G401 (cell line): Measurements from ENCODE around the gene C11orf68. TPM values are rescaled to one million over a fixed set of nuclear protein-coding genes. Genes with fewer than 3 reads are reported as not detected.
A peak's percentile ranks its signal among the peaks of the same experiment; 100 is the strongest.
"Not testable (repeated sequence)": the region's sequence is repeated elsewhere in the genome, so short reads cannot be mapped to it uniquely, and the experiment has no call there.

Experiments used
- DNase-seq: peaks from one replicate; pipeline ENCODE4 v3.0.0-alpha.2; 2015; ENCODE audit warnings: low spot score
- in situ Hi-C: cut with HindIII; loops from 2 replicates; pipeline ENCODE4 v1.10.0; 2016; ENCODE audit warnings: low sequenced_read_pairs, mixed read lengths
- total RNA-seq: library from RNA; depleted of rRNA; stranded (reverse); fragments of >200 nt; shearing (Covaris generic); gene quantifications from 2 replicates; pipeline ENCODE4 v1.2.3, GENCODE V29; 2014; rRNA removed

The C11orf68 gene
- 14.2 and 17.2 TPM in 2 replicates for total RNA-seq

DNA sequence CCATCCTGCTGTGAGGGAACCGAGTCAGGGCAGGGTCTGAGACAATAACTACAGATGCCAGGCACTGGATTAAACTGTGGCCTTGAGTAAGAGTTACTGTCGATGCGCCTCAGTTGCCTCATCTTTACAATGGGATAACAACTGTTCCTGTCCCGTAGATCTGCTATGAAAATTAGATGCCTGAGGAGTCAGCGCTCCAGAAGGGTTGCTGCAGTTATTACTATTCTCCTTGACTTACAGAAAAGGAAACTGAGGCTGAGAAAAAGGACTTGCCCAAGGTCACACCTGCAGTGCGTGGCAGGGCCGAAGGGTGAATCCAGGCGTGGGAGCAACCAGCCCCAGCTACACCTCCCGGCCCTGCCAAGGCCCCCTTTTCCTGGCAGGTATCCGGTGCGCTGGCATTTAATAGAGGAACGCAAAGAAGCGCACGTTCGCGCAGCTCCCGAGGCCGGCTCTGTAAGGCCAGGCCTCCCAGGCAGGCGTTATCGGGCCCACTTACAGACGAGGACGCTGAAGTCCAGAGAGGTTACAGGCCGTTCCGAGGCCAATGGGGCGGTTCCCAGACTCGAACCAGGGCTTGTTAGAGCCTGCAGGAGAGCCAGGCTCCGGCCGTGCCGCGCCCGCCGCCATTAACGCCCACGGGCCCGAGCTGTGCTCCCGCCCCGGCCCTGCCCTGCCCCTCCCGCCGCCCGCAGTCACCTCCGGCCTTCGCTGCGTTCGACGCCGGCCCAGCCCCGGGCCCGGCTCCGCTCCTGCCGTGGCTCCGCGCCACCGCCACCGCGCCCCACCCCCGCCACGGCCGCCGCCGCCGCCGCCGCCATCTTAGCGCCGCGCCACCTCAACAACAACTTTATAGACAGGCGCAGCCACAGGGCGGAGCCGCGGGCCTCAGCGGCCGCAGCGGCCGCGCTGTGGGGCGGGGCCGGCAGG lies at the start of gene C11orf68:
C11orf68 (minus strand) TSS at position 852 of the 930 bp plus-strand sequence; CDS start at position 821, 31 bp downstream.
- in situ Hi-C loops = no loop called here
- DNase-seq = peak; percentile 36

DNA sequence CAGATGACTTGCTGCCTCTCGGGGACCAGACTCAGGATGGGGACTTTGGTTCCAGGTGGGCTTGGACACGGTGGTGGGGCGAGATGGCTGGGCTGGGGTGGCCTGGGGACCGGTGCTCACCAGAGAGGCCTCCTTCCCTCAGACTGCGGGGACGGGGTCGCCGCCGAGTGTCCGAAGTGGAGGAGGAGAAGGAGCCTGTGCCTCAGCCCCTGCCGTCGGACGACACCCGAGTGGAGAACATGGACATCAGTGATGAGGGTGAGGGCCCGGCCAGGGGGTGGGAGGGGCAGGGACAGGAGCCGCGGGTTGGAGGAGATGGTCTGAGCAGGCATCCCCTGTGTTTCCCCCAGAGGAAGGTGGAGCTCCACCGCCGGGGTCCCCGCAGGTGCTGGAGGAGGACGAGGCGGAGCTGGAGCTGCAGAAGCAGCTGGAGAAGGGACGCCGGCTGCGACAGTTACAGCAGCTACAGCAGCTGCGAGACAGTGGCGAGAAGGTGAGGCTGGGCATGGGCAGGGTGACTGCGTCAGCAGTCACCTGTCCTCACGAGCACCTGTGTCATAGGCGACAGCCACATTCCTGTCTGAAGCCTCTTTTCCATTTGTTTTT lies 48.6 kb upstream of the C11orf68 start:
- in situ Hi-C loops = no loop called here
- DNase-seq = no peak

DNA sequence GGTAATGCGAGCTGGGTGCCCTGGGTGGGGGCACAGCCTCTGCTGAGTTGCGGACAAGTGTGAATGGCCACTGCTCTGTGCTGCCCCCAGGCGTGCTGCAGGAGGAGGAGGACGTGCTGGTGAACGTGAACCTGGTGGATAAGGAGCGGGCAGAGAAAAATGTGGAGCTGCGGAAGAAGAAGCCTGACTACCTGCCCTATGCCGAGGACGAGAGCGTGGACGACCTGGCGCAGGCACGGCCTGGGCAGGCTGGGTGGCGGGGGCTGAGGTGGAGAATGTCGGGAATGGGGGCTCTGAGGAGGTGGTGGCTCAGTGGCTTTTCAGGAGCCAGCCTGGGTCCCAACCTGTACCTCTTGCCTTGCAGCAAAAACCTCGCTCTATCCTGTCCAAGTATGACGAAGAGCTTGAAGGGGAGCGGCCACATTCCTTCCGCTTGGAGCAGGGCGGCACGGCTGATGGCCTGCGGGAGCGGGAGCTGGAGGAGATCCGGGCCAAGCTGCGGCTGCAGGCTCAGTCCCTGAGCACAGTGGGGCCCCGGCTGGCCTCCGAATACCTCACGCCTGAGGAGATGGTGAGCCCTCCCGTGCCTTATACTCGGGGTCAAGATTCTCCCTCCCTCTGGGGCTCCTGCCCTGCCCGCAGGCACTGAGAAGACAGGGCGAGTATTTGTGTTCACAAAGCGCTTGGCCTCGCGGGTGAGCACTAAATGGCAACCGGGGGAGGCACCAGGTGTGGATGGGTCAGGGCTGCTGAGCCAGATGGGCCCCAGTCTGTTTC lies 47.3 kb upstream of the C11orf68 start:
- in situ Hi-C loops = no loop called here
- no peak for DNase-seq

DNA sequence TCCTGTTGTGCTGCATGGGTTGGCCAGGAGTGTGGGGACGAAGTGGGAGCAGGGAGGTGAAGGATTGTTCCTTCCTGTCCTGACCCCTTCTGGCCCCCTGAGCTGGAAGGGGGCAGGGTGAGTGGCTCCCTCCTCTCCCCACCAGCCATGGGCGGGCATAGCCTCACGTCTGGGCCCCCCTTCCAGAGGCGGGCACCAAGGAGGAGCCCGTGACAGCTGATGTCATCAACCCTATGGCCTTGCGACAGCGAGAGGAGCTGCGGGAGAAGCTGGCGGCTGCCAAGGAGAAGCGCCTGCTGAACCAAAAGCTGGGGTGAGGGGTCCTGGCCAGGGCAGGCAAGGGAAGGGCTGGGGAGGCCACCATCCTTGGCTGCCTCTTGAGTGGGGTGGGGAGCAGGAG lies 46.0 kb upstream of the C11orf68 start:
- in situ Hi-C loops = no loop called here
- no peak for DNase-seq

DNA sequence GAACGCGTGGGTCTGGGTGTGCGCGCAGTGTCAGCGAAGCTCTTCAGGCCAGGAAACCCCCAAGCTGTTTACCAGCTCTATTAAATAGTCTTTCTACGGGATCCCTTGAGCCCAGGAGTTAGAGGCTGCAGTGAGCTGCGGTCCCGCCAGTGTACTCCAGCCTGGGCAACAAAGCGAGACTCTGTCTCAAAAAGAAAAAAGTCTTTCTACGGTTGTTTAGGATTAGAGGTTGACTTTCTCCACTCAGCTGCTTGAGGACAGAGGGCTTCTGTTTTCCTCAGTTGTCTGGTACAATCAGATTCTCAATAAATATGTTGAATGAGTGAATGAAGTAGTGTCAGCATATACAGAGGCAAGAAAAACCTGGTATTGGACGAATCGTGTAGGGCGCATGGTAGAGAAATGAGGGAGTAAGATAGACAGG lies 43.3 kb upstream of the C11orf68 start:
- in situ Hi-C loops = no loop called here
- no peak for DNase-seq

DNA sequence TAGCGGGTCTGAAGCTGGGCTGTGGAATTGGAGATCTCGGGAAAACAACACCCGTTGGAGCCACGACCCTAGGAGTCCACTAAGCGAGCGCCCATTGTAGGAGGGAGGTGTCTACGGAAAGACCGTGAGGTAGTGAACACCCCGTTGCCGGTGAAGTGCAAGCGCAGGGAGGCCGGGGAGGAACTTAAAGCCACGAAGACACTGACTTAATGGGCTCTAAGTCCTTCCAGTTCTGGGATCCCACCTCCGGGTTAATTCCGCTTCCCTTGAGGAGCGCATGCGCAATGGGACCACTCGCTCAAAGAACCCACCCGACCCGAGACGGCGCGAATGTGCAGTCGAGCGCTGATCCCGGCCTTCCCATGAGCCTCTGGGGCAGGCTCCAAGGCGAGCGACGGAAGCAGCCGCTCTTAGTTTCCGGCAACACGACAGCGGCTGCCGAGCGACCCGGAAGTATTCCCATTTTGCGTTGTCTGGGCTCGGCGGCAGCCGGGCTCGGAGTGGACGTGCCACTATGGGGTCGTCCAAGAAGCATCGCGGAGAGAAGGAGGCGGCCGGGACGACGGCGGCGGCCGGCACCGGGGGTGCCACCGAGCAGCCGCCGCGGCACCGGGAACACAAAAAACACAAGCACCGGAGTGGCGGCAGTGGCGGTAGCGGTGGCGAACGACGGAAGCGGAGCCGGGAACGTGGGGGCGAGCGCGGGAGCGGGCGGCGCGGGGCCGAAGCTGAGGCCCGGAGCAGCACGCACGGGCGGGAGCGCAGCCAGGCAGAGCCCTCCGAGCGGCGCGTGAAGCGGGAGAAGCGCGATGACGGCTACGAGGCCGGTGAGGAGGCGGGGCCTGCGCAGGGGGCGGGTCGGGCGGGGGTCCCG lies 42.6 kb upstream of the C11orf68 start, which contains the start of gene SART1:
SART1 (plus strand) TSS at position 468 of the 874 bp plus-strand sequence; CDS start at position 515, 47 bp downstream.
- in situ Hi-C loops = no loop called here

DNA sequence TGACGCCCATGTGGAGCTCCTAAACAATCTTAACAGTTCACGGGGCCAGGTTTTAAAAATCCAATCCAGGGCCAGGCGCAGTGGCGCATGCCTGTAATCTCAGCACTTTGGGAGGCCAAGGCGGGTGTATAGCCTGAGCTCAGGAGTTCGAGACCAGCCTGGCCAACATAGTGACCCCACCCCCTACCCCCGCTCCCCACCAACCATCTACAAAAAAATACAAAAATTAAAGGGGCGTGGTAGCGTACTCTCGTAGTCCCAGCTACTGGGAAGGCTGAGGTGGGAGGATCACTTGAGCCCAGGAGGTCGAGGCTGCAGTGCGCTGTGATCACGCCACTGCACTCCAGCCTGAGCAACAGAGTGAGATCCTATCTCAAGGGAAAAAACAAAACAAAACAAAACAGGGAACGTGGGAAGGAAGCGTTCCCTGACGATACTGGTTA lies 42.0 kb upstream of the C11orf68 start:
- in situ Hi-C loops = no loop called here
- DNase-seq = no peak

More for the DNA sequence above, 42.6 kb upstream of the C11orf68 start, which contains the start of gene SART1:
- peak; percentile 98 for DNase-seq

DNA sequence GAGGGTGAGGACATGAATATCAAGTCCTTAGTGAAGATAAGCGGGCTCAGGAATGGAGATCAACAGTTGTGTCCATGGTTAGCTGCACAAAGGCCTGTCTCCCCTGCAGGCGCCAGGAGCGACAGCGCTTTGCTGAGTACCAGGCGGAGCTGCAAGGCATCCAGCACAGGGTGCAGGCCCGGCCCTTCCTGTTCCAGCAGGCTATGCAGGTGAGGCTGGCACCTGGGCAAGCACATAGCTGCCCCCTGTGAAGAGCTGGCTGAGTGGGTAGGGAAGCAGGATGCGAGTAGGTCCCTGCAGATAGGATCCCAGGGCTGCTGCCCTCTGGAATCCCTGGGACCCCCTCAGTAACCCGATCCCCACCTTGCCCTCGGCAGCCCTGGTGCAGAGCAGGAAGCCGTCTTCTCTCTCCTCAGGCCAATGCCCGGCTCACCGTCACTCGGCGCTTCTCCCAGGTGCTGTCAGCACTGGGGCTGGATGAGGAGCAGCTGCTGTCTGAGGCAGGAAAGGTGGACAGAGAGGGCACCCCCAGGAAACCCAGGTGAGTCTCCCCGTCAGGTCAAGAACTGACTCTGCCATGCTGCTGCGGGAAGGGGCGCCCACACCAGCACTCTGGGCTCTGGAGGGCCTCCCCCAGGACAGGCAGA lies 40.0 kb upstream of the C11orf68 start:
- in situ Hi-C loops = no loop called here
- no peak for DNase-seq

DNA sequence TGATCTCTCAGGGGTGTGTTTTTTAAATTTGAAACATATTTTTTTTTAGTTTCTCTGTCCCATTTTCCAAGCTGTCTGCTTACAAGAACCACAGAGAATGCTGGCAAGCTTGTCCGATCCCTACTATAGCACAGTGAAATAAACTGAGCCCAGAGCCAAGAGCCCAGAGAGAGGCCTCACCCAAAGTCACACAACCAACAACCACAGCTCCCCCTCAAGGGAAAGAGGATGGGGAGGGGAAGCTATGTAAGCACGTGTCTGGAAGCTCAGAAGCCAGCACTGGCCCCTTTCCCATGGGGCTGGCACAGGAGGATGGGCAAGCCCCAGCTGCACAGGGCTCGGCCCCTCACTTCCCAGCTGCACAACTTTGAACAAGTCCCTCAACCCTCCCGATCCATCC lies 39.4 kb upstream of the C11orf68 start:
- no peak for DNase-seq
- in situ Hi-C loops = no loop called here

DNA sequence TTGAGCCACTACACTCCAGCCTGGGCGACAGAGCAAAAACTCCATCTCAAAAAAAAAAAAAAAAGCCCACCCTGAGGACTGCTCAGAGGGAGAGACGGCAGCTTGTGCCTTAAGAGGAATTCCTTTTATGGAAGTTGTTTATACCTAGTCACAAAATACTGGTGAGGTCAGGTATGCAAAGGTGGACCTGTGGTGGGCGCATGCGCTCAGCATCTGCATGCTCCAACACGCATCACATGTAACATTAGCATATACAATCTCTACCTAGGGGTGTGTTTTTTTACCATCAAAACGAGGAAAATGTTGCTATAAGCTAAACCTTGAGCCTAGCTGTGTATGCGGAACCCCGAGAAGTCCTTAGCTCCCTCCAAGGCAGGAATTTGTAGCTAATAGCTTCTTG lies 35.9 kb upstream of the C11orf68 start:
- DNase-seq = no peak
- in situ Hi-C loops = no loop called here

DNA sequence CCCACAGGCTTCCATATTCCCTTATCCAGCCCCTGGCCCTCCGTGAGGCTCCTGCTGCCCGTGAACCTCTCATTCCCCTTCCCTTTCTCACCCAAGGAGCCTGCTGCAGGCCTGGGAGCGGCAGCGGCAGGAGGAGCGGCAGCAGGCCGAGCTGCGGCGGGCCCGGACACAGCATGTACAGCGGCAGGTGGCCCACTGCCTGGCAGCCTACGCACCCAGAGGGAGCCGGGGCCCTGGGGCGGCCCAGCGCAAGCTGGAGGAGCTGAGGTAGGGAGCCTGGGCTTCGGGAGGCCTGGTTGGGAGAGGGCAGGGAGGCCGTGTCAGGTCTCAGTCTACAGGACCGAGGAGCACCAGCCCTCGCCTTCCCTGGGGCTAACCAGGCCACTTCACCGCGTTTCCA lies 34.6 kb upstream of the C11orf68 start:
- in situ Hi-C loops = no loop called here
- DNase-seq = no peak

DNA sequence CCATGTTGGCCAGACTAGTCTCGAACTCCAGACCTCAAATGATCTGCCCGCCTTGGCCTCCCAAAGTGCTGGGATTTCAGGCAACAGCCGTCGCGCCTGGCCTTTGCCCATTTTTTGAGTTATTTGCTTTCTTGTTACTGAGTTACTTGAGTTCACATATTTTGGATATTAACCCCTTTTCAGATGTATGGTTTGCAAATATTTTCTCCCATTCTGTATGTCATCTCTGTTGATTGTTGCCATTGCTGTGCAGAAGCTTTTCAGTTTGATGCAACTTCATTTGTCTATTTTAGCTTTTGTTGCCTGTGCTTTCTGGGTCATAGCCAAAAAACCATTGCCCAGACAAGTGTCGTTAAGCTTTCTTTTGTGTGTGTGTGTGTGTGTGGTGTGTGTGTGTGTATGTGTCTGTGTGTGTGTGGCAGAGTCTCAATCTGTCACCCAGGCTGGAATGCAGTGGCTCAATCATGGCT lies 33.2 kb upstream of the C11orf68 start:
- no peak for DNase-seq
- in situ Hi-C loops = no loop called here

DNA sequence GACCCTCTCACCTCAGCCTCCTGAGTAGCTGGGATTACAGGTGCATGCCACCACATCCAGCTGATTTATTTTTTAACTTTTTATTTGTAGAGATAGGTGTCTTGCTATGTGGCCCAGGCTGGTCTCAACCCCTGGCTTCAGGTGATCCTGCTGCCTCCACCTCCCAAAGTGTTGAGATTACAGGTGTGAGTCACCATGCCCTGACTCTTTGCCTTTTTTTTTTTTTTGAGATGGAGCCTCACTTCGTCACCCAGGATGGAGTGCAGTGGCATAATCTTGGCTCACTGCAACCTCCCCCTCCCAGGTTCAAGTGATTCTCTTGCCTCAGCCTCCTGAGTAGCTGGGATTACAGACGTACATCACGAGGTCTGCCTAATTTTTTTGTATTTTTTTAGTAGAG lies 32.8 kb upstream of the C11orf68 start:
- in situ Hi-C loops, DNase-seq: not testable (repeated sequence)

DNA sequence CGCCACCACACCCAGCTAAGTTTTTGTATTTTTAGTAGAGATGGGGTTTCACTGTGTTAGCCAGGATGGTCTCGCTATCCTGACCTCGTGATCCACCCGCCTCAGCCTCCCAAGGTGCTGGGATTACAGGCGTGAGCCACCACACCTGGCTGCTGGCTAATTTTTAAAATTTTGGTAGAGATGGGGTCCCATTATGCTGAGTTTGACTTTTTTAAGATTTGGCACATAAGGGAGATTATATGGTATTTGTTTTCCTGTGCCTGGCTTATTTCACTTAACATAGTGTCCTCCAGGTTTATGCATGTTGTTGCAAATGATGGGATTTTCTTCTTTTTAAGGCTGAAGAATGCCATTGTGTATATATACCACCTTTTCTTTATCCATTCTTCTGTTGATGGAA lies 31.8 kb upstream of the C11orf68 start:
- in situ Hi-C loops, DNase-seq: not testable (repeated sequence)

DNA sequence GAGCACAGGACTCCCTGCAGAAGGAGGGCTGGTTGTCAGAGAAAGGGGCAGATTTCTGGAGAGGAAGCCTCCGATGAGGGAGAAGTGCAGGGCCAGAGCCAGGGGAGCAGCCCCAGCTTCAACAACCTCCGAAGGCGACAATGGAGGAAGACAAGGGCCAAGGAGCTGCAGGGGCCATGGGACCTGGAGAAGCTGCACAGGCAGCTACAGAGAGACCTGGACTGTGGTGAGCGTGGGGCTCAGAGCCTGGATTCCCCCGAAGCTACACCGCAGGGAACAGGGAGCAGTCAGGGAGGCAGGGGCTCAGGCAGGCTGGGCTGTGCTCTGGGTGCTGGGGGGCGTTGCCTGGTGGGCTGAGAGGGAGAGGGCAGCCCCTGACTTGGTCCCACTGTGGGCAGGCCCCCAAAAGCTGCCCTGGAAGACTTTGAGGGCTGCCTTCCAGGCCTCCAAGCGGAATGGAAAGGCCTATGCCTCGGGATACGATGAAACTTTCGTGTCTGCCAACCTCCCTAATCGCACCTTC lies 28.8 kb upstream of the C11orf68 start:
- in situ Hi-C loops = no loop called here
- no peak for DNase-seq

DNA sequence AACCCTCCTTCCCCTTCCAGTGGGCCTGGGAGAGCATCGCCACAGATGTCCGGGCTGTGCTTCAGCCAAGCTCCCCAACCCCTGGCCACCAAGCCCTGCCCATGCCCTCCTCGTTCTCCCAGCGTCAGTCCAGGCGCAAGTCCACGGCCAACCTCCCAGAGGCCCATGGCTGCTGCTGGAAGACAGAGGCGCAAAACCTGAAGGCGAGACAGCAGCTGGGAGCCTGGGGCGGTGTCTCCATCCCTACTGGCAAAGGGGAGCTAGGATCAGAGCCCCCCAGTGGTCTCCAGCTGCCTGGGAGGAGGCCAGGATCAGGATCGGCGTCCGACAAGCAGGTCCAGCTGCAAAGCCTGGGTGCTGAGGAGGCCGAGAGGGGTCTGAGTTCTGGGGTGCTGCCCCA lies 28.3 kb upstream of the C11orf68 start:
- no peak for DNase-seq
- in situ Hi-C loops = no loop called here

DNA sequence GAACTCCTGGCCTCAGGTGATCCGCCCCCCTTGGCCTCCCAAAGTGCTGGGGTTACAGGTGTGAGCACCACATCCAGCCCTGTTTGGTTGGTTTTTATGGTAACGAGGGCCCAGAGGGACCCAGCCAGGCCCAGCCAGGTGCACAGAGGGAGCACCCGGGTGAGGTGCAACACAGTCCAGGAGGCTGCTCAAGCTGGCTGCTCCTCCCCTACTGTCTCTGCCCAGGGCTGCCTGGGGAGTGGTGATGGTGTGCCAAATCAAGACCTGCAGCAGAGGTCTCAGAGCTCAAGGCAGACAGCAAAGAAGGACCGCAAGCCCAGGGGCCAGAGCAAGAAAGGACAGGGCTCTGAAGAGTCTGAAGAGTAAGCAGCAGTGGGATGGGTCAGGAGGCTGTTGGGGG lies 27.8 kb upstream of the C11orf68 start:
- in situ Hi-C loops = no loop called here
- DNase-seq = no peak
